Prostate gland (tissue), 2 donors: ENCODE results near the gene NFATC1. TPM values are rescaled to one million over a fixed set of nuclear protein-coding genes. Genes with fewer than 3 reads are reported as not detected.
A peak's percentile ranks its signal among the peaks of the same experiment; 100 is the strongest.

Experiments used
- DNase-seq: peaks from one replicate; pipeline ENCODE4 v3.0.0-alpha.2; 2019; ENCODE audit warnings: low spot score
- H3K27ac ChIP-seq, 2 donors: fragments of 200-600 bp; sonication (generic); 2 replicates each; pipeline ENCODE4 v1.5.1; 2017 to 2019
- H3K27me3 ChIP-seq: fragments of 200-600 bp; sonication (generic); replicated peaks from 2 replicates; pipeline ENCODE4 v1.5.1; 2019; ENCODE audit not compliant: insufficient read depth
- H3K36me3 ChIP-seq, 2 donors: fragments of 200-600 bp; sonication (generic); 1 replicate in 1 of 2; 2 replicates in 1 of 2; pipeline versions ENCODE4 v1.5.1 to v1.8.1; 2017 to 2019
- H3K4me1 ChIP-seq: fragments of 200-600 bp; sonication (generic); replicated peaks from 2 replicates; pipeline ENCODE4 v1.5.1; 2019
- H3K4me3 ChIP-seq, 2 donors: fragments of 200-600 bp; sonication (generic); 2 replicates each; pipeline ENCODE4 v1.5.1; 2017 to 2019
- H3K9me3 ChIP-seq: fragments of 200-600 bp; sonication (generic); 2 replicates; pipeline ENCODE4 v1.5.1; 2017
- CTCF ChIP-seq, 4 experiments: fragments of 200-600 bp in 2 of 4; fragments of 450-650 bp in 2 of 4; sonication (generic) in 2 of 4; IDR thresholded peaks; 1 replicate in 3 of 4; 2 replicates in 1 of 4; pipeline ENCODE4 v1.5.1; 2016 to 2019; ENCODE audit warnings: antibody characterized with exemption in 4 of 4, mild to moderate bottlenecking in 2 of 4, moderate library complexity in 2 of 4
- POLR2A ChIP-seq: fragments of 450-650 bp; IDR thresholded peaks from one replicate; pipeline ENCODE4 v1.6.1; 2016; ENCODE audit warnings: antibody characterized with exemption, mild to moderate bottlenecking
- POLR2AphosphoS5 ChIP-seq: sonication (generic); formaldehyde crosslinking; IDR thresholded peaks from one replicate; pipeline ENCODE4 v1.6.1; 2017; ENCODE audit warnings: antibody characterized with exemption
- WGBS: methylation state at CpG from one replicate; pipeline ENCODE4 v1.1.5; 2018; 5-methylcytosine and 5-hydroxymethylcytosine counted together
- intact Hi-C: fragments of 100-400 bp; cut with DNase I; formaldehyde crosslinking; loops from one replicate; pipeline ENCODE4 v1.14.2; 2022
- total RNA-seq, 2 donors: library from RNA; depleted of rRNA; stranded (reverse); fragments of >200 nt; gene quantifications; one replicate each; pipeline ENCODE4 v1.1.0, GENCODE V29; 2016

The NFATC1 gene
- total RNA-seq, 2 donors from 2014 or later, result 16.8 to 24.6 TPM

- 87% methylated on average over 19 of the region's 31 CpGs for WGBS
- intact Hi-C loops, result no loop called here
- TF ChIP-seq CTCF (IDR thresholded peaks at IDR 0.05) (no peak), POLR2A (no peak), POLR2AphosphoS5 (peak; percentile 17)
- Histone ChIP-seq H3K27ac (peak overlapping the region in 1 of 2 donors; percentile 71), H3K4me3 (no peak overlapping the region), H3K9me3 (no peaks in the 10 kb centered on the region), H3K4me1 (peaks cover 6% of the 10 kb centered on the region), H3K36me3 (no peaks in the 10 kb centered on the region), H3K27me3 (no peaks in the 10 kb centered on the region)
- peak; percentile 35 for DNase-seq
Observed at GRCh38 chr18:79440316-79441110, 44.8 kb downstream of the NFATC1 start.

- H3K27me3 ChIP-seq, result no peaks in the 10 kb centered on the region
- WGBS, result 99% methylated on average over 16 of the region's 16 CpGs
- H3K27ac ChIP-seq, result no peak overlapping the region
- no peaks in the 10 kb centered on the region for H3K9me3 ChIP-seq
- H3K4me1 ChIP-seq, result peaks cover 6% of the 10 kb centered on the region
- intact Hi-C loops, result no loop called here
- no peak overlapping the region for H3K4me3 ChIP-seq
- DNase-seq, result no peak
- no peak for TF ChIP-seq POLR2A
- no peak for TF ChIP-seq POLR2AphosphoS5
- no peak for TF ChIP-seq CTCF (IDR thresholded peaks at IDR 0.05)
- H3K36me3 ChIP-seq, result no peaks in the 10 kb centered on the region
Observed at GRCh38 chr18:79441420-79441819, 45.7 kb downstream of the NFATC1 start.

- Histone ChIP-seq H3K27me3 (no peaks in the 10 kb centered on the region), H3K9me3 (no peaks in the 10 kb centered on the region), H3K36me3 (no peaks in the 10 kb centered on the region), H3K4me1 (peaks cover 6% of the 10 kb centered on the region), H3K27ac (no peak overlapping the region), H3K4me3 (no peak overlapping the region)
- intact Hi-C loops, result no loop called here
- DNase-seq, result no peak
- 78% methylated on average over 29 of the region's 29 CpGs for WGBS
- TF ChIP-seq POLR2A, result no peak
- TF ChIP-seq CTCF (IDR thresholded peaks at IDR 0.05), result no peak
- no peak for TF ChIP-seq POLR2AphosphoS5
Observed at GRCh38 chr18:79442508-79443221, 46.9 kb downstream of the NFATC1 start.

GRCh38 chr18:79445221-79445620 lies 49.5 kb downstream of the NFATC1 start:
- Histone ChIP-seq H3K36me3 (no peaks in the 10 kb centered on the region), H3K4me1 (no peaks in the 10 kb centered on the region), H3K27ac (no peak overlapping the region), H3K4me3 (no peak overlapping the region), H3K27me3 (no peaks in the 10 kb centered on the region), H3K9me3 (no peaks in the 10 kb centered on the region)
- no peak for DNase-seq
- 88% methylated on average over 15 of the region's 15 CpGs for WGBS
- intact Hi-C loops, result no loop called here
- TF ChIP-seq CTCF (IDR thresholded peaks at IDR 0.05) (no peak), POLR2A (no peak), POLR2AphosphoS5 (no peak)
